Neural cell (in vitro differentiated cells): ENCODE results near the gene FAM168A. TPM values are rescaled to one million over a fixed set of nuclear protein-coding genes. Genes with fewer than 3 reads are reported as not detected.

Source experiments
- H2AFZ ChIP-seq: fragments of 200-600, 300-800 bp; sonication (generic), shearing (Covaris generic); 2 replicates; pipeline ENCODE4 v1.6.0; 2014; ENCODE audit warnings: low read depth, mild to moderate bottlenecking, antibody characterized with exemption, low read length, moderate library complexity
- H3F3A ChIP-seq: fragments of 200-600 bp; shearing (Covaris generic); 2 replicates; pipeline ENCODE4 v1.6.1; 2016; ENCODE audit warnings: mild to moderate bottlenecking, moderate library complexity, mixed read lengths, antibody characterized with exemption, low read length; ENCODE audit not compliant: insufficient read depth, poor library complexity, severe bottlenecking
- H3K27ac ChIP-seq: fragments of 200-600, 300-800 bp; sonication (generic), shearing (Covaris generic); 2 replicates; pipeline ENCODE4 v1.5.1; 2014; ENCODE audit warnings: mild to moderate bottlenecking, low read length, moderate library complexity
- H3K27me3 ChIP-seq: fragments of 300-800, 200-600 bp; sonication (generic), shearing (Covaris generic); 2 replicates; pipeline ENCODE4 v1.6.0; 2014; ENCODE audit warnings: mild to moderate bottlenecking, low read depth, low read length, moderate library complexity; ENCODE audit not compliant: insufficient read depth
- H3K36me3 ChIP-seq: fragments of 300-800, 200-600 bp; sonication (generic), shearing (Covaris generic); 2 replicates; pipeline ENCODE4 v1.5.1; 2014; ENCODE audit warnings: mild to moderate bottlenecking, antibody characterized with exemption, low read length, moderate library complexity; ENCODE audit not compliant: insufficient read depth
- H3K4me2 ChIP-seq: fragments of 300-800, 200-600 bp; sonication (generic), shearing (Covaris generic); 2 replicates; pipeline ENCODE4 v1.6.0; 2014; ENCODE audit warnings: mild to moderate bottlenecking, low read length
- H3K4me3 ChIP-seq: fragments of 300-800, 200-600 bp; sonication (generic), shearing (Covaris generic); 2 replicates; pipeline ENCODE4 v1.5.1; 2014; ENCODE audit warnings: mild to moderate bottlenecking, low read length, moderate library complexity
- H3K79me2 ChIP-seq: fragments of 200-600 bp; shearing (Covaris generic); replicated peaks from 2 replicates; pipeline ENCODE4 v1.6.0; 2014; ENCODE audit warnings: mild to moderate bottlenecking, low read length, moderate library complexity; ENCODE audit not compliant: insufficient read depth
- H3K9ac ChIP-seq: fragments of 300-800, 200-600 bp; sonication (generic), shearing (Covaris generic); 2 replicates; pipeline ENCODE4 v1.6.1; 2016; ENCODE audit warnings: mild to moderate bottlenecking, low read length, mixed read lengths
- H3K9me2 ChIP-seq: fragments of 200-600 bp; shearing (Covaris generic); 2 replicates; pipeline ENCODE4 v1.6.1; 2016; ENCODE audit warnings: mild to moderate bottlenecking, low read length, mixed read lengths; ENCODE audit not compliant: insufficient read depth
- H3K9me3 ChIP-seq: fragments of 200-600, 300-800 bp; sonication (generic), shearing (Covaris generic); 2 replicates; pipeline ENCODE4 v1.6.1; 2016; ENCODE audit warnings: mild to moderate bottlenecking, mixed run types, low read length, moderate library complexity, mixed read lengths
- H4K20me1 ChIP-seq: fragments of 200-600 bp; shearing (Covaris generic); 2 replicates; pipeline ENCODE4 v1.6.1; 2016; ENCODE audit warnings: mild to moderate bottlenecking, mixed run types; ENCODE audit not compliant: insufficient read depth
- CTCF ChIP-seq: fragments of 450-650 bp; IDR thresholded peaks from 2 replicates; pipeline ENCODE4 v1.5.1; 2014; ENCODE audit warnings: antibody characterized with exemption, mild to moderate bottlenecking, moderate library complexity; ENCODE audit not compliant: poor library complexity, severe bottlenecking
- EP300 ChIP-seq: fragments of 450-650 bp; conservative IDR thresholded peaks from 2 replicates; pipeline ENCODE4 v1.6.1; 2014; ENCODE audit warnings: antibody characterized with exemption, mild to moderate bottlenecking, moderate library complexity; ENCODE audit not compliant: poor library complexity, severe bottlenecking
- EZH2 ChIP-seq: fragments of 200-600, 300-800 bp; shearing (Covaris generic), sonication (generic); IDR thresholded peaks from 2 replicates; pipeline ENCODE4 v1.6.1; 2014; ENCODE audit warnings: antibody characterized with exemption, low read length, borderline replicate concordance, mild to moderate bottlenecking; ENCODE audit not compliant: insufficient read depth, poor library complexity, severe bottlenecking
- MXI1 ChIP-seq: fragments of 450-650 bp; conservative IDR thresholded peaks from 2 replicates; pipeline ENCODE4 v1.6.1; 2014; ENCODE audit warnings: antibody characterized with exemption, mild to moderate bottlenecking; ENCODE audit not compliant: poor library complexity, severe bottlenecking
- POLR2AphosphoS5 ChIP-seq: IDR thresholded peaks from 2 replicates; pipeline ENCODE4 v1.6.1; 2012
- RAD21 ChIP-seq: fragments of 450-650 bp; conservative IDR thresholded peaks from 2 replicates; pipeline ENCODE4 v1.6.1; 2014; ENCODE audit warnings: antibody characterized with exemption, mild to moderate bottlenecking, moderate library complexity
- SMC3 ChIP-seq: fragments of 450-650 bp; conservative IDR thresholded peaks from 2 replicates; pipeline ENCODE4 v1.6.1; 2014; ENCODE audit warnings: antibody characterized with exemption, mild to moderate bottlenecking, moderate library complexity; ENCODE audit not compliant: poor library complexity
- TAF1 ChIP-seq: IDR thresholded peaks from 2 replicates; pipeline ENCODE4 v1.6.1; 2012; ENCODE audit warnings: low read depth
- polyA plus RNA-seq: library from polyadenylated mRNA; depleted of rRNA; stranded (reverse); fragments of >200 nt; gene quantifications from 2 replicates; pipeline ENCODE4 v1.2.3, GENCODE V29; 2014
- TF ChIP-seq, protein P1 (sequence below): IDR thresholded peaks from 2 replicates; pipeline ENCODE4 v1.6.1; 2012; ENCODE audit warnings: borderline replicate concordance

FAM168A gene
- polyA plus RNA-seq, 1 donor from 2014 or later: 67.3 TPM

DNA sequence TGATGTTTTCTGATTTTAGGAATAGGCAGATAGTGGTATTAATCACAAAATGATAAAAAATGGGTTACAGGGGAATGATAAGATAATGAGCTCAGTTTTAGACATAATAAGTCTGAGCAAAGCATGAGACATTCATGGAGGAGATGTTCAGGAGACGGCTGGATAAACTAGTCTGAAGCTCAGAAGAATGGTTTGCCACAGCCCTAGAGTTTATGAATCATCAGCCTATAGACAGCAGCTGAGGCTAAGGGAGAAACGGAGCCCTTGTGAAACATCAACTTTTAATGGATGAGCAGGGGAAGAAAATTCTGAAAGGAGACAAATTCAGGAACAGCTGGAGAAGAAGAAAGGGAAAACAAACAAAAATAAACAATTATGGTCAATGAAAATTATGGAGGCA, 134.6 kb downstream of the FAM168A start:
- peaks cover 3% of the 10 kb centered on the region for H3K79me2 ChIP-seq
- H3K9me3 ChIP-seq: no peaks in the 10 kb centered on the region
- H3F3A ChIP-seq: no peaks in the 10 kb centered on the region
- no peaks in the 10 kb centered on the region for H3K27me3 ChIP-seq
- H2AFZ ChIP-seq: no peak overlapping the region
- no peak overlapping the region for H3K27ac ChIP-seq
- H3K4me2 ChIP-seq: no peak overlapping the region
- no peak overlapping the region for H3K9ac ChIP-seq
- H4K20me1 ChIP-seq: no peaks in the 10 kb centered on the region
- no peaks in the 10 kb centered on the region for H3K36me3 ChIP-seq
- no peak overlapping the region for H3K4me3 ChIP-seq
- H3K9me2 ChIP-seq: no peaks in the 10 kb centered on the region
- TF ChIP-seq CTCF: no peak
- TF ChIP-seq RAD21: no peak

GRCh38 chr11:73461964-73462363, 135.9 kb downstream of the FAM168A start:
- H3K4me3 ChIP-seq: no peak overlapping the region
- no peaks in the 10 kb centered on the region for H4K20me1 ChIP-seq
- TF ChIP-seq EZH2: no peak
- TF ChIP-seq TAF1: no peak
- TF ChIP-seq RAD21: no peak
- no peak for TF ChIP-seq CTCF
- no peak for TF ChIP-seq MXI1
- TF ChIP-seq, protein P1, sequence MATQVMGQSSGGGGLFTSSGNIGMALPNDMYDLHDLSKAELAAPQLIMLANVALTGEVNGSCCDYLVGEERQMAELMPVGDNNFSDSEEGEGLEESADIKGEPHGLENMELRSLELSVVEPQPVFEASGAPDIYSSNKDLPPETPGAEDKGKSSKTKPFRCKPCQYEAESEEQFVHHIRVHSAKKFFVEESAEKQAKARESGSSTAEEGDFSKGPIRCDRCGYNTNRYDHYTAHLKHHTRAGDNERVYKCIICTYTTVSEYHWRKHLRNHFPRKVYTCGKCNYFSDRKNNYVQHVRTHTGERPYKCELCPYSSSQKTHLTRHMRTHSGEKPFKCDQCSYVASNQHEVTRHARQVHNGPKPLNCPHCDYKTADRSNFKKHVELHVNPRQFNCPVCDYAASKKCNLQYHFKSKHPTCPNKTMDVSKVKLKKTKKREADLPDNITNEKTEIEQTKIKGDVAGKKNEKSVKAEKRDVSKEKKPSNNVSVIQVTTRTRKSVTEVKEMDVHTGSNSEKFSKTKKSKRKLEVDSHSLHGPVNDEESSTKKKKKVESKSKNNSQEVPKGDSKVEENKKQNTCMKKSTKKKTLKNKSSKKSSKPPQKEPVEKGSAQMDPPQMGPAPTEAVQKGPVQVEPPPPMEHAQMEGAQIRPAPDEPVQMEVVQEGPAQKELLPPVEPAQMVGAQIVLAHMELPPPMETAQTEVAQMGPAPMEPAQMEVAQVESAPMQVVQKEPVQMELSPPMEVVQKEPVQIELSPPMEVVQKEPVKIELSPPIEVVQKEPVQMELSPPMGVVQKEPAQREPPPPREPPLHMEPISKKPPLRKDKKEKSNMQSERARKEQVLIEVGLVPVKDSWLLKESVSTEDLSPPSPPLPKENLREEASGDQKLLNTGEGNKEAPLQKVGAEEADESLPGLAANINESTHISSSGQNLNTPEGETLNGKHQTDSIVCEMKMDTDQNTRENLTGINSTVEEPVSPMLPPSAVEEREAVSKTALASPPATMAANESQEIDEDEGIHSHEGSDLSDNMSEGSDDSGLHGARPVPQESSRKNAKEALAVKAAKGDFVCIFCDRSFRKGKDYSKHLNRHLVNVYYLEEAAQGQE: no peak
- no peak for TF ChIP-seq SMC3
- TF ChIP-seq EP300: no peak
- no peak for TF ChIP-seq POLR2AphosphoS5
- no peak overlapping the region for H2AFZ ChIP-seq
- peaks cover 3% of the 10 kb centered on the region for H3K79me2 ChIP-seq
- no peaks in the 10 kb centered on the region for H3K27me3 ChIP-seq
- no peaks in the 10 kb centered on the region for H3K9me3 ChIP-seq
- no peaks in the 10 kb centered on the region for H3K36me3 ChIP-seq
- no peak overlapping the region for H3K27ac ChIP-seq
- no peak overlapping the region for H3K9ac ChIP-seq
- H3F3A ChIP-seq: no peaks in the 10 kb centered on the region
- no peaks in the 10 kb centered on the region for H3K9me2 ChIP-seq
- no peak overlapping the region for H3K4me2 ChIP-seq
